Breast epithelium (tissue), 3 donors: Measurements from ENCODE around the gene SPTSSA.

Experiments used
- POLR2A ChIP-seq: fragments of 450-650 bp; IDR thresholded peaks from one replicate; pipeline ENCODE4 v1.6.1; 2016; ENCODE audit warnings: antibody characterized with exemption, mild to moderate bottlenecking, moderate library complexity
- POLR2AphosphoS5 ChIP-seq, 3 donors: sonication (generic); formaldehyde crosslinking; IDR thresholded peaks; one replicate each; pipeline ENCODE4 v1.6.1; 2017; ENCODE audit warnings: antibody characterized with exemption in 3 of 3
- TF ChIP-seq, protein P1 (sequence below), 3 donors: fragments of 450-650 bp; IDR thresholded peaks; one replicate each; pipeline ENCODE4 v1.5.1; 2016 to 2017; ENCODE audit warnings: antibody characterized with exemption in 3 of 3, mild to moderate bottlenecking in 3 of 3, moderate library complexity in 3 of 3

DNA sequence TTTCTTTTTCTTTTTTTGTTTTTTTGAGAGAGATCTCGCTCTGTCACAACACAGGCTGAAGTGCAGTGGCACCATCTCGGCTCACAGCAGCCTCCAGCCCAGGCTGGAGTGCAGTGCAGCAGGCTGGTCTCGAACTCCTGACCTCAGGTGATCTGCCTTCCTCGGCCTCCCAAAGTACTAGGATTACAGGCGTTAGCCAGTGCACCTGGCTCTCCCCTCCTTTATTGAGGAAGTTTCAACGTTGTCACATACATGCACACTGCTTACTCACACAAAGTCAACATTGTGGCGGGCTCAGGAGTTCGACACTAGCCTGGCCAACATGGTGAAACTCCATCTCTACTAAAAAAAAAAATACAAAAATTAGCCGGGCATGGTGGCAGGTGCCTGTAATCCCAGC lies 45.4 kb upstream of the SPTSSA start:
- TF ChIP-seq POLR2AphosphoS5 (IDR thresholded peaks at IDR 0.05) = no peak
- TF ChIP-seq, protein P1, sequence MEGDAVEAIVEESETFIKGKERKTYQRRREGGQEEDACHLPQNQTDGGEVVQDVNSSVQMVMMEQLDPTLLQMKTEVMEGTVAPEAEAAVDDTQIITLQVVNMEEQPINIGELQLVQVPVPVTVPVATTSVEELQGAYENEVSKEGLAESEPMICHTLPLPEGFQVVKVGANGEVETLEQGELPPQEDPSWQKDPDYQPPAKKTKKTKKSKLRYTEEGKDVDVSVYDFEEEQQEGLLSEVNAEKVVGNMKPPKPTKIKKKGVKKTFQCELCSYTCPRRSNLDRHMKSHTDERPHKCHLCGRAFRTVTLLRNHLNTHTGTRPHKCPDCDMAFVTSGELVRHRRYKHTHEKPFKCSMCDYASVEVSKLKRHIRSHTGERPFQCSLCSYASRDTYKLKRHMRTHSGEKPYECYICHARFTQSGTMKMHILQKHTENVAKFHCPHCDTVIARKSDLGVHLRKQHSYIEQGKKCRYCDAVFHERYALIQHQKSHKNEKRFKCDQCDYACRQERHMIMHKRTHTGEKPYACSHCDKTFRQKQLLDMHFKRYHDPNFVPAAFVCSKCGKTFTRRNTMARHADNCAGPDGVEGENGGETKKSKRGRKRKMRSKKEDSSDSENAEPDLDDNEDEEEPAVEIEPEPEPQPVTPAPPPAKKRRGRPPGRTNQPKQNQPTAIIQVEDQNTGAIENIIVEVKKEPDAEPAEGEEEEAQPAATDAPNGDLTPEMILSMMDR (IDR thresholded peaks at IDR 0.05) = no peak
- no peak for TF ChIP-seq POLR2A
